GM12878 (cell line): ENCODE data around the gene USP54. TPM values are rescaled to one million over a fixed set of nuclear protein-coding genes. Genes with fewer than 3 reads are reported as not detected.

Source experiments
- ATAC-seq: fragments of 200-7000 bp; cut with Tn5 transposase; 3 replicates; pipeline ENCODE4 v1.9.1; 2020; ENCODE audit warnings: mild to moderate bottlenecking, moderate library complexity
- BruUV-seq: library from RNA; stranded (reverse); fragments of 400-500 nt; replicated peaks from 2 replicates; lab custom pipeline; 2021; lab: Mats Ljungman, UMichigan
- CTCF ChIA-PET: fragments of 300-600 bp; sonication (Branson Sonifier 250); formaldehyde crosslinking; extraction: SDS; loops from one replicate; lab custom pipeline; 2021; ENCODE audit warnings: inconsistent platforms; lab: Yijun Ruan, JAX
- POLR2A ChIA-PET: fragments of 350-600 bp; formaldehyde crosslinking; extraction: SDS; loops from one replicate; lab custom pipeline; 2021; ENCODE audit warnings: inconsistent platforms; lab: Charles Lee
- RAD21 ChIA-PET: fragments of 300-600 bp; sonication (Branson Sonifier 250); formaldehyde crosslinking; loops from one replicate; lab custom pipeline; 2023; ENCODE audit warnings: antibody characterized with exemption; ENCODE audit not compliant: unreplicated experiment; lab: Charles Lee
- SMC1A ChIA-PET: fragments of 300-600 bp; sonication (Branson Sonifier 250); formaldehyde crosslinking; loops from one replicate; lab custom pipeline; 2023; ENCODE audit not compliant: unreplicated experiment, uncharacterized antibody; lab: Charles Lee
- DNase-seq: peaks from one replicate; pipeline ENCODE4 v3.0.0-alpha.2; 2011; ENCODE audit warnings: low read depth, low spot score
- FAIRE-seq: peaks from 3 replicates; lab custom pipeline; 2011; peaks lifted over from hg19 to GRCh38; lab: Jason Lieb, UNC
- H2AFZ ChIP-seq: 2 replicates; pipeline ENCODE4 v1.6.0; 2011; ENCODE audit warnings: low read depth, low read length, control low read depth; ENCODE audit not compliant: control insufficient read depth
- H3K27ac ChIP-seq: 2 replicates; pipeline ENCODE4 v1.5.1; 2011; ENCODE audit warnings: control low read depth; ENCODE audit not compliant: control insufficient read depth, insufficient read depth
- H3K27me3 ChIP-seq, 2 experiments: replicated peaks in 1 of 2; 2 replicates each; pipeline versions ENCODE4 v1.6.0 to v1.6.1; 2011; ENCODE audit warnings: low read length in 1 of 2; ENCODE audit not compliant: control insufficient read depth in 2 of 2, insufficient read depth in 2 of 2
- H3K36me3 ChIP-seq, 2 experiments: 2 replicates each; pipeline ENCODE4 v1.5.1; 2011; ENCODE audit warnings: low read length in 1 of 2; ENCODE audit not compliant: control insufficient read depth in 2 of 2, insufficient read depth in 2 of 2
- H3K4me1 ChIP-seq: 2 replicates; pipeline ENCODE4 v1.6.1; 2011; ENCODE audit warnings: mild to moderate bottlenecking, low read length, moderate library complexity, mixed read lengths; ENCODE audit not compliant: control insufficient read depth, insufficient read depth
- H3K4me2 ChIP-seq: 2 replicates; pipeline ENCODE4 v1.6.0; 2011; ENCODE audit warnings: control low read depth; ENCODE audit not compliant: control insufficient read depth, insufficient read depth
- H3K4me3 ChIP-seq: fragments of 200-600 bp; sonication (generic); 2 replicates; pipeline ENCODE4 v1.5.1; 2016
- H3K79me2 ChIP-seq: 2 replicates; pipeline ENCODE4 v1.6.0; 2011; ENCODE audit warnings: low read length; ENCODE audit not compliant: control insufficient read depth, insufficient read depth
- H3K9ac ChIP-seq: 2 replicates; pipeline ENCODE4 v1.8.0; 2011; ENCODE audit warnings: low read length, control low read depth, mixed read lengths; ENCODE audit not compliant: control insufficient read depth, insufficient read depth
- H3K9me3 ChIP-seq: replicated peaks from 3 replicates; pipeline ENCODE4 v1.5.1; 2011; ENCODE audit warnings: mild to moderate bottlenecking, low read length; ENCODE audit not compliant: control insufficient read depth, insufficient read depth
- H4K20me1 ChIP-seq: 2 replicates; pipeline ENCODE4 v1.6.0; 2011; ENCODE audit not compliant: control insufficient read depth, insufficient read depth
- BACH1 ChIP-seq: fragments of 450-650 bp; IDR thresholded peaks from 2 replicates; pipeline ENCODE4 v1.6.1; 2017; ENCODE audit warnings: mild to moderate bottlenecking, borderline replicate concordance
- BCL11A ChIP-seq: IDR thresholded peaks from 2 replicates; pipeline ENCODE4 v1.6.1; 2011; ENCODE audit warnings: low read depth, low read length
- CHD1 ChIP-seq: IDR thresholded peaks from 2 replicates; pipeline ENCODE4 v1.6.1; 2012; ENCODE audit warnings: low read depth, low read length, improper control_type of control experiment
- DPF2 ChIP-seq: fragments of 450-650 bp; IDR thresholded peaks from 2 replicates; pipeline ENCODE4 v1.6.1; 2017; ENCODE audit warnings: mild to moderate bottlenecking
- E2F4 ChIP-seq: IDR thresholded peaks from 2 replicates; pipeline ENCODE4 v1.6.1; 2012; ENCODE audit warnings: low read depth, low read length, improper control_type of control experiment
- EED ChIP-seq: sonication (generic); IDR thresholded peaks from 2 replicates; pipeline ENCODE4 v1.6.1; 2016; ENCODE audit warnings: antibody characterized with exemption, low read depth
- EZH2 ChIP-seq: IDR thresholded peaks from 2 replicates; pipeline ENCODE4 v1.6.1; 2012; ENCODE audit warnings: low read depth, mild to moderate bottlenecking, control low read depth, inconsistent platforms, low read length, borderline replicate concordance; ENCODE audit not compliant: control insufficient read depth
- FOS ChIP-seq: IDR thresholded peaks from 3 replicates; pipeline ENCODE4 v1.6.1; 2011; ENCODE audit warnings: borderline replicate concordance; ENCODE audit not compliant: insufficient read length; ENCODE audit errors: extremely low read depth
- GATAD2B ChIP-seq: fragments of 450-650 bp; conservative IDR thresholded peaks from 2 replicates; pipeline ENCODE4 v1.6.1; 2017; ENCODE audit warnings: low read depth, mild to moderate bottlenecking, moderate library complexity
- MAX ChIP-seq: IDR thresholded peaks from 2 replicates; pipeline ENCODE4 v1.6.1; 2012; ENCODE audit warnings: low read depth, low read length, improper control_type of control experiment
- NFYB ChIP-seq: IDR thresholded peaks from 2 replicates; pipeline ENCODE4 v1.6.1; 2011; ENCODE audit warnings: low read depth, mild to moderate bottlenecking, low read length, improper control_type of control experiment, moderate library complexity; ENCODE audit not compliant: insufficient read depth
- NKRF ChIP-seq: fragments of 450-650 bp; conservative IDR thresholded peaks from 2 replicates; pipeline ENCODE4 v1.6.1; 2017; ENCODE audit warnings: mild to moderate bottlenecking, moderate library complexity
- POLR2A ChIP-seq: IDR thresholded peaks from 2 replicates; pipeline ENCODE4 v1.6.1; 2011; ENCODE audit warnings: low read depth, mild to moderate bottlenecking, low read length
- RAD21 ChIP-seq: IDR thresholded peaks from 2 replicates; pipeline ENCODE4 v1.6.1; 2011; ENCODE audit warnings: mild to moderate bottlenecking, low read depth, low read length, moderate library complexity; ENCODE audit not compliant: insufficient read depth
- RELA ChIP-seq: fragments of 450-650 bp; IDR thresholded peaks from 2 replicates; pipeline ENCODE4 v1.8.0; 2014; ENCODE audit warnings: borderline replicate concordance; ENCODE audit not compliant: partially characterized antibody
- RFX5 ChIP-seq: IDR thresholded peaks from 2 replicates; pipeline ENCODE4 v1.6.1; 2011; ENCODE audit warnings: low read depth, low read length, improper control_type of control experiment
- SIX5 ChIP-seq: IDR thresholded peaks from 2 replicates; pipeline ENCODE4 v1.6.1; 2011; ENCODE audit warnings: mild to moderate bottlenecking, low read depth, low read length, moderate library complexity; ENCODE audit not compliant: severe bottlenecking
- STAT1 ChIP-seq: fragments of 450-650 bp; conservative IDR thresholded peaks from 2 replicates; pipeline ENCODE4 v1.6.1; 2014; ENCODE audit warnings: antibody characterized with exemption, mild to moderate bottlenecking
- STAT3 ChIP-seq: IDR thresholded peaks from 2 replicates; pipeline ENCODE4 v1.6.1; 2011; ENCODE audit warnings: low read depth, low read length, improper control_type of control experiment
- TCF3 ChIP-seq: IDR thresholded peaks from 2 replicates; pipeline ENCODE4 v1.6.1; 2012; ENCODE audit warnings: low read depth, mild to moderate bottlenecking, low read length, borderline replicate concordance; ENCODE audit not compliant: insufficient read depth
- USF1 ChIP-seq: IDR thresholded peaks from 2 replicates; pipeline ENCODE4 v1.6.1; 2011; ENCODE audit warnings: borderline replicate concordance, low read depth, mild to moderate bottlenecking, moderate library complexity, mixed read lengths, low read length; ENCODE audit not compliant: insufficient read depth; ENCODE audit errors: extremely low read length
- WRNIP1 ChIP-seq: IDR thresholded peaks from 2 replicates; pipeline ENCODE4 v1.6.1; 2011; ENCODE audit warnings: low read depth, low read length, improper control_type of control experiment, borderline replicate concordance
- WGBS: methylation state at CpG from one replicate; pipeline ENCODE4 v1.1.6; 2016; ENCODE audit warnings: low lambda C conversion rate; ENCODE audit not compliant: insufficient replicate concordance, insufficient coverage; ENCODE audit errors: missing lambda C conversion rate; 5-methylcytosine and 5-hydroxymethylcytosine counted together
- in situ Hi-C: fragments of 300-500 bp; cut with MboI; formaldehyde crosslinking; loops from 9 replicates; pipeline ENCODE4 v1.14.3; 2018; ENCODE audit warnings: mixed read lengths
- intact Hi-C: fragments of 100-400 bp; cut with micrococcal nuclease; formaldehyde crosslinking; loops from one replicate; pipeline ENCODE4 v1.14.2; 2022; ENCODE audit not compliant: unreplicated experiment
- polyA plus RNA-seq, 11 experiments: library from polyadenylated mRNA; depleted of rRNA in 4 of 11; unstranded in 6 of 11; stranded (reverse) in 5 of 11; fragments of >200 nt; fragmentation: Nextera tagmentation in 4 of 11; fragmentation: Illumina TruSeq in 1 of 11; extraction: Ambion mirVana in 4 of 11; extraction: Trizol in 1 of 11; gene quantifications; 1 replicate in 1 of 11; 2 replicates in 10 of 11; pipeline versions ENCODE4 v1.2.1 to v1.2.3, GENCODE V29; 2011 to 2016; ENCODE audit warnings: inconsistent platforms in 2 of 11, missing spikeins in 2 of 11, low read depth in 1 of 11
- total RNA-seq, 4 experiments: library from RNA; depleted of rRNA in 3 of 4; stranded (reverse); fragments of >200 nt in 3 of 4; fragmentation: Illumina TruSeq in 1 of 4; extraction: Trizol in 1 of 4; gene quantifications; 2 replicates each; pipeline versions ENCODE4 v1.2.1 to v1.2.3, GENCODE V29; 2013 to 2021

The USP54 gene
- total and polyA plus RNA-seq, 10 of the 15 experiments (the other 5 are each of a cell fraction or from before 2014, with no cell fraction given) = 0.93 to 10.5 (median 5.5) TPM

GRCh38 chr10:73501651-73502050, 89.5 kb downstream of the USP54 start (continued):
- TF ChIP-seq MAX = no peak
- no peak for TF ChIP-seq STAT1
- no peak for TF ChIP-seq WRNIP1
- TF ChIP-seq CHD1 = no peak
- TF ChIP-seq EED = no peak
- no peak for TF ChIP-seq SIX5
- no peak for TF ChIP-seq BCL11A
- no peak for TF ChIP-seq NKRF
- no peak for TF ChIP-seq STAT3

GRCh38 chr10:73497623-73498022, 93.5 kb downstream of the USP54 start:
- POLR2A ChIA-PET = interaction anchor here (1.0 kb wide), 1 partner anchor 8 kb away, joined by 3 read pairs; no protein-coding TSS in a partner anchor
- H3K36me3 ChIP-seq = no peaks in the 10 kb centered on the region; a peak in 1 of 4 replicates
- RAD21 ChIA-PET = no interaction called here
- no peak overlapping the region for H3K27ac ChIP-seq
- H4K20me1 ChIP-seq = no peaks in the 10 kb centered on the region
- no peak overlapping the region for H3K4me2 ChIP-seq
- intact Hi-C loops (loop anchor here (5.0 kb wide), 1 partner anchor 245 kb away; the partner anchor contains the start of gene MRPS16), in situ Hi-C loops (no loop called here)
- 80% methylated on average over 2 of the region's 2 CpGs for WGBS
- H2AFZ ChIP-seq = no peak overlapping the region
- peaks cover 19% of the 10 kb centered on the region for H3K4me1 ChIP-seq
- no peaks in the 10 kb centered on the region for H3K27me3 ChIP-seq
- DNase-seq (no peak), ATAC-seq (no peak), FAIRE-seq (no peak)
- CTCF ChIA-PET = no interaction called here
- no peak overlapping the region for H3K4me3 ChIP-seq
- peaks cover 33% of the 10 kb centered on the region for H3K79me2 ChIP-seq
- no peak overlapping the region for H3K9ac ChIP-seq
- BruUV-seq = no TSS peak
- no peaks in the 10 kb centered on the region for H3K9me3 ChIP-seq
- SMC1A ChIA-PET = interaction anchor here (1.6 kb wide), 1 partner anchor 30 kb away, joined by 5 read pairs; no protein-coding TSS in a partner anchor
- TF ChIP-seq RAD21 (no peak), E2F4 (no peak), BACH1 (no peak), DPF2 (no peak), GATAD2B (no peak), FOS (no peak), BCL11A (no peak), EZH2 (no peak), NFYB (no peak), USF1 (no peak), TCF3 (no peak), RFX5 (no peak), RELA (no peak), POLR2A (no peak)
